Right atrium auricular region (tissue), 2 donors: ENCODE data around the gene ODAD4. TPM values are rescaled to one million over a fixed set of nuclear protein-coding genes. Genes with fewer than 3 reads are reported as not detected.

Source experiments
- DNase-seq: peaks from one replicate; pipeline ENCODE4 v3.0.0-alpha.2; 2019; ENCODE audit warnings: low spot score
- H3K27ac ChIP-seq, 2 donors: fragments of 200-600 bp; sonication (generic); 1 replicate in 1 of 2; 2 replicates in 1 of 2; pipeline ENCODE4 v1.5.1; 2016 to 2019
- H3K27me3 ChIP-seq, 2 donors: fragments of 200-600 bp; sonication (generic); one replicate each; pipeline versions ENCODE4 v1.5.1 to v1.6.0; 2017 to 2019
- H3K36me3 ChIP-seq: fragments of 200-600 bp; sonication (generic); one replicate; pipeline ENCODE4 v1.5.1; 2016
- H3K4me1 ChIP-seq, 2 donors: fragments of 200-600 bp; sonication (generic); one replicate each; pipeline versions ENCODE4 v1.5.1 to v1.6.0; 2017 to 2019
- H3K4me3 ChIP-seq, 2 donors: fragments of 200-600 bp; sonication (generic); 1 replicate in 1 of 2; 2 replicates in 1 of 2; pipeline ENCODE4 v1.5.1; 2017 to 2019; ENCODE audit warnings: mild to moderate bottlenecking in 1 of 2, moderate library complexity in 1 of 2
- H3K9me3 ChIP-seq, 2 donors: fragments of 200-600 bp; sonication (generic); one replicate each; pipeline ENCODE4 v1.5.1; 2019
- CTCF ChIP-seq, 2 donors: fragments of 200-600 bp; sonication (generic); IDR thresholded peaks; one replicate each; pipeline ENCODE4 v1.5.1; 2019; ENCODE audit warnings: antibody characterized with exemption in 2 of 2
- total RNA-seq, 2 donors: library from RNA; depleted of rRNA; stranded (reverse); fragments of >200 nt; gene quantifications; one replicate each; pipeline ENCODE4 v1.1.0, GENCODE V29; 2016

The ODAD4 gene
- total RNA-seq, 2 donors from 2014 or later, result 0.43 to 0.56 TPM

- peaks cover 69% of the 10 kb centered on the region for H3K36me3 ChIP-seq
- no peaks in the 10 kb centered on the region for H3K27me3 ChIP-seq
- H3K9me3 ChIP-seq, result no peaks in the 10 kb centered on the region
- H3K27ac ChIP-seq, result no peak overlapping the region
- no peak overlapping the region for H3K4me3 ChIP-seq
- DNase-seq, result no peak
- no peak for TF ChIP-seq CTCF (IDR thresholded peaks at IDR 0.05)
- H3K4me1 ChIP-seq, result peaks cover 0 to 10% of the 10 kb centered on the region in 2 donors
Measured at GRCh38 chr17:41891135-41892020, 39.0 kb upstream of the ODAD4 start.

- no peak overlapping the region for H3K27ac ChIP-seq
- peaks cover 69% of the 10 kb centered on the region for H3K36me3 ChIP-seq
- no peak for TF ChIP-seq CTCF (IDR thresholded peaks at IDR 0.05)
Measured at GRCh38 chr17:41892021-41892376, 38.4 kb upstream of the ODAD4 start.

GRCh38 chr17:41893384-41893783 lies 37.0 kb upstream of the ODAD4 start:
- H3K27ac ChIP-seq, result no peak overlapping the region
- H3K27me3 ChIP-seq, result no peaks in the 10 kb centered on the region
- no peak for DNase-seq
- H3K36me3 ChIP-seq, result peaks cover 69% of the 10 kb centered on the region
- H3K4me1 ChIP-seq, result peaks cover 0 to 10% of the 10 kb centered on the region in 2 donors
- no peak for TF ChIP-seq CTCF (IDR thresholded peaks at IDR 0.05)
- H3K9me3 ChIP-seq, result no peaks in the 10 kb centered on the region
- H3K4me3 ChIP-seq, result no peak overlapping the region

More at GRCh38 chr17:41892021-41892376, 38.4 kb upstream of the ODAD4 start:
- Histone ChIP-seq H3K9me3 (no peaks in the 10 kb centered on the region), H3K4me1 (peaks cover 0 to 10% of the 10 kb centered on the region in 2 donors), H3K27me3 (no peaks in the 10 kb centered on the region), H3K4me3 (no peak overlapping the region)
- DNase-seq, result no peak

- peaks cover 0 to 10% of the 10 kb centered on the region in 2 donors for H3K4me1 ChIP-seq
- no peaks in the 10 kb centered on the region for H3K9me3 ChIP-seq
- peak; percentile 68 for DNase-seq
- no peak for TF ChIP-seq CTCF (IDR thresholded peaks at IDR 0.05)
- H3K27ac ChIP-seq, result peak overlapping the region in 1 of 2 donors; percentile 31
- H3K4me3 ChIP-seq, result no peak overlapping the region
- H3K27me3 ChIP-seq, result no peaks in the 10 kb centered on the region
- H3K36me3 ChIP-seq, result peaks cover 67% of the 10 kb centered on the region
Measured at GRCh38 chr17:41894791-41895331, 35.6 kb upstream of the ODAD4 start.

- Histone ChIP-seq H3K4me1 (peaks cover 0 to 10% of the 10 kb centered on the region in 2 donors), H3K36me3 (peaks cover 70% of the 10 kb centered on the region), H3K4me3 (no peak overlapping the region), H3K9me3 (no peaks in the 10 kb centered on the region), H3K27me3 (no peaks in the 10 kb centered on the region), H3K27ac (peak overlapping the region; percentile 31 to 58)
- peak; percentile 65 for DNase-seq
- no peak for TF ChIP-seq CTCF (IDR thresholded peaks at IDR 0.05)
Measured at GRCh38 chr17:41895617-41896016, 34.8 kb upstream of the ODAD4 start.
